Bronchial epithelial cell (primary cell): Measurements from ENCODE around the gene C11orf97. TPM values are rescaled to one million over a fixed set of nuclear protein-coding genes. Genes with fewer than 3 reads are reported as not detected.

ENCODE experiments used
- DNase-seq: peaks from one replicate; pipeline ENCODE4 v3.0.0-alpha.2; 2010; ENCODE audit warnings: low read depth
- FAIRE-seq: peaks from 2 replicates; lab custom pipeline; 2011; peaks lifted over from hg19 to GRCh38; lab: Jason Lieb, UNC
- H3K27me3 ChIP-seq: 2 replicates; pipeline ENCODE4 v1.5.1; 2011; ENCODE audit warnings: low read length; ENCODE audit not compliant: control insufficient read depth, insufficient read depth
- H3K36me3 ChIP-seq: 2 replicates; pipeline ENCODE4 v1.5.1; 2011; ENCODE audit warnings: low read length; ENCODE audit not compliant: control insufficient read depth, insufficient read depth
- H3K4me3 ChIP-seq: 2 replicates; pipeline ENCODE4 v1.5.1; 2011; ENCODE audit warnings: mild to moderate bottlenecking, low read depth, low read length, control low read depth
- total RNA-seq: library from RNA; depleted of rRNA; stranded (reverse); fragments of >200 nt; gene quantifications from 2 replicates; pipeline ENCODE4 v1.2.1, GENCODE V29; 2014
- TF ChIP-seq, protein P1 (sequence below): IDR thresholded peaks from 2 replicates; pipeline ENCODE4 v1.5.1; 2011; ENCODE audit warnings: mild to moderate bottlenecking, moderate library complexity, low read length, control low read depth, inconsistent platforms; ENCODE audit not compliant: insufficient read depth, severe bottlenecking

The C11orf97 gene
- total RNA-seq, 1 donor from 2014 or later = not detected

GRCh38 chr11:94486068-94486467 lies 26.2 kb upstream of the C11orf97 start:
- Histone ChIP-seq H3K27me3 (no peaks in the 10 kb centered on the region), H3K4me3 (no peak overlapping the region), H3K36me3 (peaks cover 2% of the 10 kb centered on the region)
- DNase-seq = no peak
- FAIRE-seq = no peak
- TF ChIP-seq, protein P1, sequence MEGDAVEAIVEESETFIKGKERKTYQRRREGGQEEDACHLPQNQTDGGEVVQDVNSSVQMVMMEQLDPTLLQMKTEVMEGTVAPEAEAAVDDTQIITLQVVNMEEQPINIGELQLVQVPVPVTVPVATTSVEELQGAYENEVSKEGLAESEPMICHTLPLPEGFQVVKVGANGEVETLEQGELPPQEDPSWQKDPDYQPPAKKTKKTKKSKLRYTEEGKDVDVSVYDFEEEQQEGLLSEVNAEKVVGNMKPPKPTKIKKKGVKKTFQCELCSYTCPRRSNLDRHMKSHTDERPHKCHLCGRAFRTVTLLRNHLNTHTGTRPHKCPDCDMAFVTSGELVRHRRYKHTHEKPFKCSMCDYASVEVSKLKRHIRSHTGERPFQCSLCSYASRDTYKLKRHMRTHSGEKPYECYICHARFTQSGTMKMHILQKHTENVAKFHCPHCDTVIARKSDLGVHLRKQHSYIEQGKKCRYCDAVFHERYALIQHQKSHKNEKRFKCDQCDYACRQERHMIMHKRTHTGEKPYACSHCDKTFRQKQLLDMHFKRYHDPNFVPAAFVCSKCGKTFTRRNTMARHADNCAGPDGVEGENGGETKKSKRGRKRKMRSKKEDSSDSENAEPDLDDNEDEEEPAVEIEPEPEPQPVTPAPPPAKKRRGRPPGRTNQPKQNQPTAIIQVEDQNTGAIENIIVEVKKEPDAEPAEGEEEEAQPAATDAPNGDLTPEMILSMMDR = no peak

GRCh38 chr11:94493281-94494125 lies 18.8 kb upstream of the C11orf97 start, which contains the start of the genes ANKRD49 and MRE11:
Gene ANKRD49, plus strand, starts transcription at chr11:94493984. Its CDS starts 2,710 bp downstream, at chr11:94496694.
Gene MRE11, minus strand, starts transcription at chr11:94493844. Its CDS starts 1,043 bp downstream, at chr11:94492801.
- FAIRE-seq (peak; percentile 96), DNase-seq (peak; percentile 97)
- Histone ChIP-seq H3K27me3 (no peaks in the 10 kb centered on the region), H3K36me3 (peaks cover 5% of the 10 kb centered on the region), H3K4me3 (peak within 1 kb of the TSS; percentile 80)
- TF ChIP-seq, protein P1 = no peak

DNA sequence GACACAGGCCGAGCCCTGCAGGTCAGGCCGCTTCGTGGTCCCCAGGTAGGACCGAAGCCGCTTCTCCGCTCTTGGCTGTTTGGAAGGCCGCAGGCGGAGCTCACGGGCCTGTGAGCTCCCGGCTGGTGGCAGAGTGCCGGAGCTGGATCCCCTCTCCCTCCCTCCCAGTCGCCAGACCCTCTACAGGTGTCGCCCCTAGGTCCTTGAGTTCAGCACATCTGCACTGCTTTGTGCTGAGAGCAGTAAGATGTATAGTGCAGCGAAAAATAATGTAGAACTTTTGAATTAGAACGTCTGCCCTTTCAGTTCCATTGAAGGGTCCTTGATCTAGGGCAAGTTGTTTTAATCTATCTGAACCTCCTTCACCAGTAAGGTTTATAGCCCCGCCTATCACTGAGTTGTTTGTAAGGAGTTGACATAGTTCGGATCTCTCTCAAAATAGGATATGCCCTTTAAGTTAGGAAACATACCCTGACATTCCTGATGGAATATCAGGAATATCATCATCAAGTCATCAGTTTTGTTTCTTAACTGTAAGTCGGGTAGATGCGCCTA lies 18.1 kb upstream of the C11orf97 start:
- FAIRE-seq (no peak), DNase-seq (no peak)
- H3K36me3 ChIP-seq = peaks cover 5% of the 10 kb centered on the region
- TF ChIP-seq, protein P1 = no peak
- H3K4me3 ChIP-seq = peak overlapping the region; percentile 80
- H3K27me3 ChIP-seq = no peaks in the 10 kb centered on the region

DNA sequence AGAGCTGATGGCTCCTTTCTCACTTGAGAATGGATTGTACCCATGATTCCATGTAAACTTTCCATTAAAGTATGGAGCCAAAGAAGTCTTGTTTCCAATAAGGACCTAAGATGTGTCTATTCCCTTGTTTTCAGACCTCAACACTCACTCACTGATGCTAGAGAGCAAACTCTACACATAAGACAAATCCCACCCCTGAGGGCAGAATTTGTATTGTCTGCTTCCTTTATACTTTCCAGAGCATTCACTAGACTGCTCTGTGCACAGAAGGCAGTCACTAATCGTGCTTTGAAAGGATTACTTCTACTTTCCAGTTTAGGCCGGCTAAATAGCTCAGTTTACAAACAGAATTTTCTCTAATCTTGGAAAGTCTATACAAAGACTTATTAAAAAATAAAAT lies 12.1 kb upstream of the C11orf97 start:
- DNase-seq (no peak), FAIRE-seq (peak; percentile 18)
- no peak overlapping the region for H3K4me3 ChIP-seq
- H3K27me3 ChIP-seq = no peaks in the 10 kb centered on the region
- peaks cover 7% of the 10 kb centered on the region for H3K36me3 ChIP-seq
- TF ChIP-seq, protein P1 = no peak

DNA sequence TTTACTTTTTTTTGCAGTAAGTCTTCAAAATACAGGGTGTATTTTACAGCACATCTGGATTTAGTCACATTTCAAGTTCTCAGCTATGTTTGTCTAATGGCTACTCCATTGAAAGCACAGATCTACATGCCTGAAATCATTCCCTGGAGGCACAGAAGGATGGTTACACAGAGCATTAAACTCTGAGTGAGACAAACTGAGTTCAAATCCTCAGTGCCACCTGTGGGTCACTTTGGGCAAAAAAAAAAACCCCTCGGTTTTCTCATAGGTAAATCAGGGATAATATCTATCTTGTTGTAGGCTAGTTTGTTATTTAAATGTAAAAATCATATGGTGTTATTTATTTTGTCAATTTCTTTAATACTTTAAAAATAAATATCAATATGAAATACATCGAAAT lies 10.7 kb upstream of the C11orf97 start:
- TF ChIP-seq, protein P1 = no peak
- FAIRE-seq = no peak

More for the DNA sequence above, 10.7 kb upstream of the C11orf97 start:
- no peaks in the 10 kb centered on the region for H3K27me3 ChIP-seq
- peaks cover 7% of the 10 kb centered on the region for H3K36me3 ChIP-seq
- no peak overlapping the region for H3K4me3 ChIP-seq
- no peak for DNase-seq
